GM12892 (cell line): Measurements from ENCODE around the gene RANBP1.

Source experiments
- DNase-seq: peaks from one replicate; pipeline ENCODE4 v3.0.0; 2011; ENCODE audit not compliant: insufficient read length
- FAIRE-seq: peaks from 2 replicates; lab custom pipeline; 2011; peaks lifted over from hg19 to GRCh38; lab: Jason Lieb, UNC
- POLR2A ChIP-seq: IDR thresholded peaks from 2 replicates; pipeline ENCODE4 v1.6.1; 2011; ENCODE audit warnings: low read depth, low read length, control low read depth
- POLR2AphosphoS5 ChIP-seq: IDR thresholded peaks from 2 replicates; pipeline ENCODE4 v1.6.1; 2011; ENCODE audit warnings: low read depth, low read length, control low read depth
- TAF1 ChIP-seq: IDR thresholded peaks from 2 replicates; pipeline ENCODE4 v1.6.1; 2011; ENCODE audit warnings: low read depth, mild to moderate bottlenecking, control low read depth, low read length, borderline replicate concordance

RANBP1 gene

DNA sequence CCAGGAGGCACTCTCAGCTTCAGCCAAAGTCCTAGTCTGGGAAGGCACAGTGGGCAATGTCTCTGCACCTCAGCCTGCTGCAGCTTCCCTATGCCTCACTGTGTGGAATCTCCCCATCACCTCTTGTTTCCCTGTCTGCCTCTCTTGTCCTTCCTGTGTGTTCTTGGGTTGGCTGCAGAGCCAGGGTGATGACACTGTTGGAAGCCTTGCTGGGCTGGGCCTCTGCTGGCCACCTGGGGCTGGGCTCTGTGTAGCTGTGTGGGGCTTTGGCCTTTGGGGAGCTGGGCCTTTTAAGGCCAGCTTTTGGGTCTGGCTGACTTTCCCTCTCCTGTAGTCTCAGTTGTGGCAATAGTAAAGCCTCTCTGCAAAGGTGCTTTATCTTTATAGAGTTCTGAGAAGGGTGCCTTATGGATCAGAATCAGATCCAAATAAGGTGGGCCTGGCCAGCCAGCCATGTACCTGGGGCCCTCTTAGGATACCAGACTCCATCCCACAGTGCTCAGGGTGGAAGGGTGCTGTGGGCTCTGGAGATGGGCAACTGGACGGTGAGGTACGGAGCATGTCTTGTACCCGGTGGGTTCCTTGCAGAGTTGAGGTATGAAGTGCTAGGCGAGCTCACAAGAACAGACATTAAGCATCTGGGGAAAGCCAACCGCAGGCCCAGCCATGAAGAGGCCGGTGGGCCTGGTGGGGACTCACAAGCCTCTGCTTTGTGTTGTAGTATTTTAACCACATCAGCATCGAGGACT is 10.3 kb upstream of the RANBP1 start:
- DNase-seq (no peak), FAIRE-seq (no peak)
- TF ChIP-seq POLR2A (no peak), POLR2AphosphoS5 (no peak), TAF1 (no peak)

DNA sequence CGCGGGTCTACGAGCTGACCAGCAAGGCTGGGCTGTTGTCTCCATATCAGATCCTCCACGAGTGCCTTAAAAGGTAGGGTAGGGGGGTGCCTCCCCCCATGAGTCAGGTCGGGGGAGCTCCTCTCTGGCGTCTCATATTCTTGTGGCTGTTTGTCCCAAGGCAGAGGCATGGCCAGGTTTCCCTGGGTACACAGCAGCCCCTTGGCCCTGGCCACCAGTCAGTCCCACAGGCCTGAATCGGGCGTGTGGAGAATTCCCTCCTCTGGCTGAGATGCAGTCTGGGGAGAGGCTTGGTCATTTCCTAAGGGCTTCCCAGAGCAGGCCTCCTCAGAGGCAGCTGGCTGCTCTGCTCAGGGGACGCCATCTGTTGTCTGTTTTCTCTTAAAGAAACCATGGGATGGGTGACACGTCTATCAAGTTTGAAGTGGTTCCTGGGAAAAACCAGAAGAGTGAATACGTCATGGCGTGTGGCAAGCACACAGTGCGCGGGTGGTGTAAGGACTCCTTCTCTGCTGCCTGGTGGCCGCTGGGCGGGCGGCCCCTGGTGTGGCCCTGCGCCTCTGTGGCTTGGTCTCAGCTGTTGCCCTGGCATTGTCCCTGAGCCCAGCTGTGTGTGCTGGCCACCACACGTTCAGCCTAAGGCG is 9.6 kb upstream of the RANBP1 start:
- FAIRE-seq (no peak), DNase-seq (no peak)
- no peak for TF ChIP-seq TAF1

GRCh38 chr22:20106849-20107237 is 9.1 kb upstream of the RANBP1 start:
- DNase-seq: no peak
- FAIRE-seq: no peak
- TF ChIP-seq TAF1 (no peak), POLR2AphosphoS5 (no peak), POLR2A (no peak)

GRCh38 chr22:20107471-20107901 is 8.4 kb upstream of the RANBP1 start:
- no peak for DNase-seq
- no peak for FAIRE-seq

GRCh38 chr22:20107951-20108756 is 7.8 kb upstream of the RANBP1 start:
- FAIRE-seq (no peak), DNase-seq (no peak)
- TF ChIP-seq POLR2AphosphoS5 (peak; percentile 38; the same call in 1 of the 2 replicates), POLR2A (no peak)

More at GRCh38 chr22:20107471-20107901, 8.4 kb upstream of the RANBP1 start:
- TF ChIP-seq POLR2AphosphoS5: no peak
- no peak for TF ChIP-seq TAF1
- TF ChIP-seq POLR2A: no peak

DNA sequence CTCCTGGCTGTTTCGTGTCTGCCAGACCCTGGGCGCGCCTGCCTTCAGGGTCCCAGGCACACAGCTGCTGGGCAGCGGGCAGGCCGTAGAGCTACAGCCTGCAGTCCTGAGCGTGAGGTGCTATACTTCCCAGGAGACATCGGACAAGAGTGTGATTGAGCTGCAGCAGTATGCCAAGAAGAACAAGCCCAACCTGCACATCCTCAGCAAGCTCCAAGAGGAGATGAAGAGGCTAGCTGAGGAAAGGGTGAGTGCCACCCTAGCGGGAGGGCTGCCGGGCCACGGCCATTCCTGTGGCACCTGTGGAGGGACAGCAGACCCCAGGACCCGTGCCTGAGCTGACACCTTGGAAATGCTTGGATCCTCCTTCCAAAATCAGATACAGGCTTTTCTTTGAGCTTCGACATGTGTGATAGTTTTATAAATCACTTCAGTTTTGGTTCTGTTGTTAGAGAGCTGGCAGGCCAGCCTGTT is 7.1 kb upstream of the RANBP1 start:
- TF ChIP-seq TAF1: no peak
- no peak for TF ChIP-seq POLR2AphosphoS5
- TF ChIP-seq POLR2A: no peak
- FAIRE-seq (no peak), DNase-seq (no peak)

GRCh38 chr22:20109411-20110358 is 6.2 kb upstream of the RANBP1 start:
- DNase-seq (no peak), FAIRE-seq (no peak)
- TF ChIP-seq TAF1 (no peak), POLR2AphosphoS5 (peak; percentile 34), POLR2A (peak; percentile 37; the same call in 1 of the 2 replicates)

DNA sequence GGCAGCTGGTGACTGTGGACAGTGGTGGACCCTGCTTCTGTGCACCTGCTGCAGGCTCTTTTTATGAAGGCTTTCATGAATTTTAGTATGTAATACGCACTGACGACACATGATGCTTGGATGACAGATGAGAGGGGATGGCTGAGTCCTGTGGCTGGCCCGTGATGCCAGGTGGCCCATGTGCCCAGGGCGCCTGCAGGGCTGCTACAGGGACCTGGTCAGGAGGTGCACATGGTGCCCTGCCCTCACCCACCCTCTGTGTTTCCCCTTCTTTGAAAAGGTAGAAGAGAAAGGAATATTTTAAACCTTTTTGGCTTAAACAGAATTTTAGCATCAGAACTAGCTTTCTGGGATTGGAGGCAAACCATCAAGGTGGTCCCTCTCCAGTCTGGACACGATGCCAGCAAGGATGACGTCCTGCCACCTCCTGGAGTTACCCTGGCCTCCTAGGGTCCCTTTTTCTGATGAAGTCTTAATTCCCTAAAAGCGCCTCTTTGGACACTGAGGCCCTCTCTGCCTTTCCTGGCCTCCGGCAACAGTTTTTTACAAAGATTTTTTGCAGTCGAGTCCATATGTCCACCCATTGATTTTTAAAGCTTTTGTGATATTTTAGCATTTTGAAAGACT is 5.4 kb upstream of the RANBP1 start:
- DNase-seq (no peak), FAIRE-seq (no peak)
- TF ChIP-seq POLR2AphosphoS5 (no peak; the same call in 1 of the 2 replicates), TAF1 (no peak), POLR2A (no peak; the same call in 1 of the 2 replicates)

DNA sequence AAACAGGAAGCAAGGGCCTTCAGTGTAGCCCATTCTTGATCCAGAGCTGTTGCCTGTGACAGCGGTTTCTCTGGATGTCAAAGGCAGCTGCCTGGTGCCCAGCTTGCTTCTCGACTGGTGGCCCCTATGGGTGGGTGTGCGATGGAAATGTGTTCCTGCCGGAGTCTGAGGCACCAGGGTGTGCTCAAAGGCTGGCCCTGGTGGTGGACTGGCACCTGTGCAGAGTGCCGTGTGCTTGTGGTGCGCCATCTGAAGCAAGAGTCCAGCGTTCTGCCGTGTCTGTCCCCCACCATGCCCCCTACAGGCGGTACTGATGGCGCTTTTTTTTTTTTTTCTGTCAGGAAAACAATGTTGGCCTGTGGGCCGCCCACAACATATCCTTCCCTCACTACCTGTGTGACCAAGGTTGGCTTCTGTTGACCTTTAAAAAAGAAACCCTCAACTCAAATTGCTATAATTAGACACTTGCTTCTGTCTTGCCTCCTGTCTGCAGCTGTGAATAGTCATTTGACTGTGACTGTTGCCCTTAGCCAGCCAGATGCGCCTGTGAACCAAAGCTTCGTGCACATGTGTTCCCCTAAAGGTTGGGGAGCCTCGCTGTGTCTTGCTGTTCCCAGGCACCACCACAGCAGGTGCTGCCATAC is 4.7 kb upstream of the RANBP1 start:
- no peak for FAIRE-seq
- TF ChIP-seq POLR2AphosphoS5 (peak; percentile 88), POLR2A (peak; percentile 49; the same call in 1 of the 2 replicates), TAF1 (no peak)
- DNase-seq: peak; percentile 58
